ENCODE data around the gene ZNF524. TPM values are rescaled to one million over a fixed set of nuclear protein-coding genes. Genes with fewer than 3 reads are reported as not detected.

Gene ZNF524
- total RNA-seq, 1 donor from 2014 or later, result 6.7 TPM

DNA sequence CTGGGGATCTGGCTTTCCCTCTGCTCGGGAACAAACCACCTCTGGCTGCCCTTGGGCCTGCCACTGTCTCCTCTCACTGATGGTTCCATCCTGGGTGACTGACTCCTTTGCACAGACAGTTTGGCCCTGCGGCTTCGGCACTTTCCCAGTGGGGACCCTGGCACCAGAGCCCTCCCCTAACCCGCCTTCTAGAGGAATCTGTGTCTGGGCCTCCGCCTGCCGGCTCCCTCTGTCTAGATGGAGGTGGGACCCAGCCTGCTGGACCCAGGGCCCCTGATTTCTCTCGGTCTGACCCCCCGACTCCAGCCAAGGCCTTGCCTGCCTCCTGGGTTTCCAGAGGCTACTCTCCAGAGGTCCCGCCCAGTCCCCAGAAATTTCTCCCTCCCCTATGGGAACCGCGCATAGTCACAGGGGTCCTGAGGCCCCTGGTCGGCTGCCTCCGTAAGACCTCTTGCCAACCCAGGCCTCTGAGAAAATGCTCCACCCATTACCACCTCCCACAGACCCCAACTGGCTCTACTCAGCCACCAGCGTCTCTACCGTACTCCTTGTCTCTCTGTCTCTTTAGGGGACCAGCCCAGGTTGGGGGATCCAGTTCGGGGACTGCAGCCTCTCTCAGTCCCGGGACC is 50.6 kb downstream of the ZNF524 start:
- peaks cover 8% of the 10 kb centered on the region for H3K4me1 Mint-ChIP-seq (ENCODE audit: low read depth, unreplicated experiment)
- no peak overlapping the region for H3K4me3 Mint-ChIP-seq (ENCODE audit: unreplicated experiment)
- peaks cover 16% of the 10 kb centered on the region for H3K27me3 Mint-ChIP-seq (ENCODE audit: unreplicated experiment)
- DNase-seq, result no peak
- H3K27ac Mint-ChIP-seq (ENCODE audit: unreplicated experiment), result no peak overlapping the region
- H3K36me3 Mint-ChIP-seq (ENCODE audit: unreplicated experiment), result no peaks in the 10 kb centered on the region
- H3K9me3 Mint-ChIP-seq (ENCODE audit: unreplicated experiment), result peaks cover 15% of the 10 kb centered on the region
- TF ChIP-seq, protein P1, sequence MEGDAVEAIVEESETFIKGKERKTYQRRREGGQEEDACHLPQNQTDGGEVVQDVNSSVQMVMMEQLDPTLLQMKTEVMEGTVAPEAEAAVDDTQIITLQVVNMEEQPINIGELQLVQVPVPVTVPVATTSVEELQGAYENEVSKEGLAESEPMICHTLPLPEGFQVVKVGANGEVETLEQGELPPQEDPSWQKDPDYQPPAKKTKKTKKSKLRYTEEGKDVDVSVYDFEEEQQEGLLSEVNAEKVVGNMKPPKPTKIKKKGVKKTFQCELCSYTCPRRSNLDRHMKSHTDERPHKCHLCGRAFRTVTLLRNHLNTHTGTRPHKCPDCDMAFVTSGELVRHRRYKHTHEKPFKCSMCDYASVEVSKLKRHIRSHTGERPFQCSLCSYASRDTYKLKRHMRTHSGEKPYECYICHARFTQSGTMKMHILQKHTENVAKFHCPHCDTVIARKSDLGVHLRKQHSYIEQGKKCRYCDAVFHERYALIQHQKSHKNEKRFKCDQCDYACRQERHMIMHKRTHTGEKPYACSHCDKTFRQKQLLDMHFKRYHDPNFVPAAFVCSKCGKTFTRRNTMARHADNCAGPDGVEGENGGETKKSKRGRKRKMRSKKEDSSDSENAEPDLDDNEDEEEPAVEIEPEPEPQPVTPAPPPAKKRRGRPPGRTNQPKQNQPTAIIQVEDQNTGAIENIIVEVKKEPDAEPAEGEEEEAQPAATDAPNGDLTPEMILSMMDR (IDR thresholded peaks at IDR 0.05; ENCODE audit: partially characterized antibody, unreplicated experiment), result no peak

DNA sequence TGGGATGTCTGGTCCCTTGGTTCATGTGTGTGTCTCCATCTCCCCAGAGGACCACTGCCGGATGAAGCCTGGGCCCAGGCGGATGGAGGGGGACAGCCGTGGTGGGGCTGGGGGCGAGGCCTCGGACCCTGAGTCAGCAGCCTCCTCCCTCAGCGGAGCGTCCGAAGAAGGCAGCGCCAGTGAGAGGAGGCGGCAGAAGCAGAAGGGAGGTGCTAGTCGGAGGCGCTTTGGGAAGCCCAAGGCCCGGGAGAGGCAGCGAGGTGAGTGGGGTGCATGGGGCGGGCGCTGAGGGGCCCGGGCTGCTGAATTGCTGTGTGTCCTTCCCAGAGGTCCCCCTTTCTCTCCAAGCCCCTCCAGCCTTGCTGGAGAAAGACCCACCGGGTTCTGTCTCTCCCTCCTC is 51.1 kb downstream of the ZNF524 start:
- peaks cover 18% of the 10 kb centered on the region for H3K9me3 Mint-ChIP-seq (ENCODE audit: unreplicated experiment)
- H3K27me3 Mint-ChIP-seq (ENCODE audit: unreplicated experiment), result peaks cover 17% of the 10 kb centered on the region
- TF ChIP-seq, protein P1 (IDR thresholded peaks at IDR 0.05; ENCODE audit: partially characterized antibody, unreplicated experiment), result no peak
- H3K27ac Mint-ChIP-seq (ENCODE audit: unreplicated experiment), result no peak overlapping the region
- H3K4me3 Mint-ChIP-seq (ENCODE audit: unreplicated experiment), result no peak overlapping the region
- H3K36me3 Mint-ChIP-seq (ENCODE audit: unreplicated experiment), result no peaks in the 10 kb centered on the region
- H3K4me1 Mint-ChIP-seq (ENCODE audit: low read depth, unreplicated experiment), result peaks cover 11% of the 10 kb centered on the region
- DNase-seq, result no peak

DNA sequence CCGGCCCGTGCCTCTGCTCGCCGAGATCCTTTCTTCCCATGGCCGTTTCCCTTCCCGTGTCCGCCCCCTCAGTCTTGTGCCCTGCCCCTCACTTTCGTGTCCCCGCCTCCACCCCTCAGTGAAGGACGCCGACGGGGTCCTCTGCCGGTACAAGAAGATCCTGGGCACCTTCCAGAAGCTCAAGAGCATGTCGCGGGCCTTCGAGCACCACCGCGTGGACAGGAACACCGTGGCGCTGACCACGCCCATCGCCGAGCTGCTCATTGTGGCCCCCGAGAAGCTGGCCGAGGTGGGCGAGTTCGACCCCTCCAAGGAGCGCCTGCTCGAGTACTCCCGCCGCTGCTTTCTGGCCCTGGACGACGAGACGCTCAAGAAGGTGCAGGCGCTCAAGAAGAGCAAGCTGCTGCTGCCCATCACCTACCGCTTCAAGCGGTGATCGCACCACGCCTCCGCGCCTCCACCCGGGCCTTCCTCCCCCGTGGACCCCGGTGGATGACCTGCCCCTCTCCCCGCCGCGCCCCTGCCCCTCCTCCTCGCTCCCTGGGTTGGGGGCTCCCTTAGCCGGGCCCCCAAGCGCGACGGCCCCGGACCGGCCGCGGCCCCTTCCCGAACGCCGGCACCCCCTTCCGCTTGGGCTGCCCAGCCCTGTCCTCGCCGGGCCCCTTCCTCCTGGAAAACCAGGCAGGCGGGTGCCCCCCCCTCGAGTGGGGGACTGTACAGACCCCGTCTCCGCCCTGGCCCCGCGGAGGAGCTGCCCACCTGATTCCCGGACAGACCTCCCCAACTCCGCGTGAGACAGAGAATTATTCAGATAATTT is 52.4 kb downstream of the ZNF524 start:
- peaks cover 16% of the 10 kb centered on the region for H3K9me3 Mint-ChIP-seq (ENCODE audit: unreplicated experiment)
- H3K4me1 Mint-ChIP-seq (ENCODE audit: low read depth, unreplicated experiment), result peaks cover 13% of the 10 kb centered on the region
- no peaks in the 10 kb centered on the region for H3K36me3 Mint-ChIP-seq (ENCODE audit: unreplicated experiment)
- peak; percentile 33 for DNase-seq
- H3K27ac Mint-ChIP-seq (ENCODE audit: unreplicated experiment), result no peak overlapping the region
- H3K27me3 Mint-ChIP-seq (ENCODE audit: unreplicated experiment), result peaks cover 13% of the 10 kb centered on the region
- H3K4me3 Mint-ChIP-seq (ENCODE audit: unreplicated experiment), result peak overlapping the region; percentile 97
- TF ChIP-seq, protein P1 (IDR thresholded peaks at IDR 0.05; ENCODE audit: partially characterized antibody, unreplicated experiment), result no peak

Other genes with a start within 250 kb of the ZNF524 start
- 2.8 TPM for gene COX6B2, start 245.6 kb upstream of the ZNF524 start, total RNA-seq (ENCODE audit: unreplicated experiment)
- gene GARIN5B, start 237.0 kb upstream of the ZNF524 start, total RNA-seq (ENCODE audit: unreplicated experiment), result 0.17 TPM
- gene IL11, start 229.8 kb upstream of the ZNF524 start, total RNA-seq (ENCODE audit: unreplicated experiment), result 18.1 TPM
- gene TMEM190, start 223.5 kb upstream of the ZNF524 start, total RNA-seq (ENCODE audit: unreplicated experiment), result 3.7 TPM
- 1.3 TPM for gene TMEM238, start 216.0 kb upstream of the ZNF524 start, total RNA-seq (ENCODE audit: unreplicated experiment)
- gene RPL28, start 214.4 kb upstream of the ZNF524 start, total RNA-seq (ENCODE audit: unreplicated experiment), result 1,087 TPM
- gene UBE2S, start 192.5 kb upstream of the ZNF524 start, total RNA-seq (ENCODE audit: unreplicated experiment), result 235 TPM
- gene SHISA7, start 157.0 kb upstream of the ZNF524 start, total RNA-seq (ENCODE audit: unreplicated experiment), result 3.2 TPM
- 24.9 TPM for gene ISOC2, start 138.6 kb upstream of the ZNF524 start, total RNA-seq (ENCODE audit: unreplicated experiment)
- not detected for gene C19orf85, start 135.5 kb upstream of the ZNF524 start, total RNA-seq (ENCODE audit: unreplicated experiment)
- 13.7 TPM for gene ZNF628, start 123.7 kb upstream of the ZNF524 start, total RNA-seq (ENCODE audit: unreplicated experiment)
- gene NAT14, start 115.1 kb upstream of the ZNF524 start, total RNA-seq (ENCODE audit: unreplicated experiment), result 125 TPM
- 7.6 TPM for gene SSC5D, start 111.9 kb upstream of the ZNF524 start, total RNA-seq (ENCODE audit: unreplicated experiment)
- 0.42 TPM for gene SBK2, start 63.2 kb upstream of the ZNF524 start, total RNA-seq (ENCODE audit: unreplicated experiment)
- gene SBK3, start 54.7 kb upstream of the ZNF524 start, total RNA-seq (ENCODE audit: unreplicated experiment), result not detected
- gene ZNF579, start 19.4 kb upstream of the ZNF524 start, total RNA-seq (ENCODE audit: unreplicated experiment), result 48.9 TPM
- gene FIZ1, start 771 bp upstream of the ZNF524 start, total RNA-seq (ENCODE audit: unreplicated experiment), result 26.0 TPM
- 14.6 TPM for gene ZNF865, start 5.4 kb downstream of the ZNF524 start, total RNA-seq (ENCODE audit: unreplicated experiment)
- 8.4 TPM for gene ZNF784, start 24.3 kb downstream of the ZNF524 start, total RNA-seq (ENCODE audit: unreplicated experiment)
- gene ZNF580, start 40.7 kb downstream of the ZNF524 start, total RNA-seq (ENCODE audit: unreplicated experiment), result 43.6 TPM
- 31.0 TPM for gene ZNF581, start 43.4 kb downstream of the ZNF524 start, total RNA-seq (ENCODE audit: unreplicated experiment)
- gene CCDC106, start 47.9 kb downstream of the ZNF524 start, total RNA-seq (ENCODE audit: unreplicated experiment), result 32.1 TPM
- gene U2AF2, start 54.7 kb downstream of the ZNF524 start, total RNA-seq (ENCODE audit: unreplicated experiment), result 216 TPM
- gene EPN1, start 74.9 kb downstream of the ZNF524 start, total RNA-seq (ENCODE audit: unreplicated experiment), result 150 TPM
- gene NLRP9, start 138.1 kb downstream of the ZNF524 start, total RNA-seq (ENCODE audit: unreplicated experiment), result not detected
- not detected for gene RFPL4A, start 158.8 kb downstream of the ZNF524 start, total RNA-seq (ENCODE audit: unreplicated experiment)
- gene RFPL4AL1, start 168.8 kb downstream of the ZNF524 start, total RNA-seq (ENCODE audit: unreplicated experiment), result 0.96 TPM
- gene NLRP11, start 231.7 kb downstream of the ZNF524 start, total RNA-seq (ENCODE audit: unreplicated experiment), result 0.34 TPM
- gene NLRP4, start 236.3 kb downstream of the ZNF524 start, total RNA-seq (ENCODE audit: unreplicated experiment), result not detected

Data from glutamatergic neuron (in vitro differentiated cells).